ENCODE results near the gene DMAC2.
"Not testable (repeated sequence)": the region's sequence is repeated elsewhere in the genome, so short reads cannot be mapped to it uniquely, and the experiment has no call there.

The DMAC2 gene

DNA sequence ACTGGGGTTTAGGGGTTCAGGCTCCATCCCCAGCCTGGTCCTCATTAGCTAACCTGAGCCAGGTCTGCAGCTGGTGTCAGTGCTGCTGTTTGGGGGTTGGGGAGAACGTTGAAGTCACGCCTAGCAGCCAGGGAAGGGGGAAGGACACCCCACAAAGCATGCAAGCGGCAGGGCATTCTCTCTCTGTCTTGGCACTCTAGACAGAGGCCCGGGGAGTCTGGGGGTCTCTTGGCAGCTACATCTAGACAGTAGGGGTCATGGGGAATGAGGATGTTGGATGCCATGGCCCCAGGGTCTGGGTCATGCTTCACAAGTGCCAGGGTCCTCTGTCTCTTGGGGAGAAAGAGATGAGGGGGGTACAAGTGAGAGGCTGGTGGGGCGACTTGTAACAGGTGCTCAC lies 5.9 kb upstream of the DMAC2 start:
- DNase-seq: no peak
- in situ Hi-C loops (cut with MboI; ENCODE audit: low pct_unique_long_range_greater_than_20kb, low sequenced_read_pairs): loop anchor here (10.0 kb wide), 1 partner anchor 129 kb away; the partner anchor contains the start of gene CEACAM21

DNA sequence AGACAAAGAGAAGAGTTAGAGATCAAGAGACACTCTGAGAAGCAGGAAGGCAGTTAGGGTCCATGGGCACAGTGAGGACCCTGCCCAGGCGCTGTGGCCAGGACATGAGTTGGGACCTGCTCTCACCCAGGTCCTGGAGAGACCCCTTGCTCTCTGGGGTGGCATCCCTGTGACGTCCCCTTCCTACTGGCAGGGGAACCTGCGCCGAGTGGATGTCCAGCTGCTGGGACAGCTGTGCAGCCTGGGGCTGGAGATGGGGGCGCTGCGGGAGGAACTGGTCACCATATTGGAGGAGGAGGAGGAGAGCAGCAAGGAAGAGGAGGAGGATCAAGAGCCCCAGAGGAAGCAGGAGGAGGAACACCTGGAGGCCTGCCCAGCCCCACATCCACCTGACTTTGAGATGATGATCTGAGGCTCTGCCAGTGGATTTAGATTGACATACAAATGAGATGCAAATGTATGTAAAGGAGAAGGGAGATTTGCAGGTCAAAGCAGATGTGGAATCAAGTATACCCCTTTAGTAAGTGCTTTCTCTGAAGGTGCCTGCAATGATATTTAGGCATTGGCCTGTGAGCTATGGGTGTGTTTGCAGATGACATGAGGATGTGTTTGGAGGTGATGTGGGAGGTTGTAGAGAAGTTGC lies 4.2 kb upstream of the DMAC2 start:
- DNase-seq: no peak
- in situ Hi-C loops (cut with MboI; ENCODE audit: low pct_unique_long_range_greater_than_20kb, low sequenced_read_pairs): loop anchor here (10.0 kb wide), 1 partner anchor 131 kb away; the partner anchor contains the start of gene CEACAM21

DNA sequence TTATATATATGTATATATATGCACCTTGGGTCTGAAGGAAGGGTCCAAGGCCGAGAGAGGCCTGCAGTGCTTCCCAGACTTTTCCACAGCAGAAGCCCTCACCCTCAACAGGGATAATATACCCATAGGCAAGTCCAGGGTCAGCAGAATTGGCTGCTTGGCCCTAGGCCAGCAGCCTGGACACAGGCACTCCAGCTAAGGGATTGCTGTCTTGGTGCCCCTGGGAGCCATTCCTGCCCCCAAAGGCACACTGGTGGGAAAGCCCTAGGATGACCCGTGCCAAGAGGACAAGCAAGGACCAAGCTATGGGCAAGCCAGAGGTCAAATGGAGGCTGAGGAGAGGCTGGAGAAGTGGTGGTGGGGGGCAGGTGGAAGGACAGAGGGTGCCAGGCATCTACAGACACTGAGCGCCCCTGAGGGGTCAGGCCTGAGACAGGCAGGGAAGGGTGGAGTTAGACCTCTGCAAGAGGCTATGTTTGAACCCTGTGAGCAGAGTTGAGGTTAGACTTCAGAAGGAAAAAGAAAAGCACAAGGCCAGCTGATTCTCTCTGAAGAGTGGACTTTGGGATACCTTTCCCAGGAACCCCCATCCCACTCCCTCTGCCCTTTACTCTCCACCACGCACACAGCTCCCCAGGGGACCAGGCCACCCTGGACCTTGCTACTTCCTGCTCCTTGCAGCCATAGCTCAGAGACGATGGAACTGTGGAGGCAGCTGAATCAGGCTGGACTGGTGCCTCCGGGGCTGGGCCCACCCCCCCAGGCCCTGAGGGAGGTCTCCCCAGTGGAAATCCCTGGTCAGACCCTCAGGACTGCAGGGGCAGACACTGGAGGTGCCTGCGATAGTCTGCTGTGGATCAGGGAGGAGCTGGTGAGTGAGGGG lies 3.0 kb upstream of the DMAC2 start, which contains the start of gene ERICH4:
ERICH4 (plus strand) TSS at position 684 of the 883 bp plus-strand sequence; CDS start at position 698, 14 bp downstream.
- no peak for DNase-seq
- in situ Hi-C loops (cut with MboI; ENCODE audit: low pct_unique_long_range_greater_than_20kb, low sequenced_read_pairs): loop anchor here (10.0 kb wide), 1 partner anchor 132 kb away; the partner anchor contains the start of gene CEACAM21

GRCh38 chr19:41441321-41441945 lies 1.7 kb upstream of the DMAC2 start:
- DNase-seq: no peak

DNA sequence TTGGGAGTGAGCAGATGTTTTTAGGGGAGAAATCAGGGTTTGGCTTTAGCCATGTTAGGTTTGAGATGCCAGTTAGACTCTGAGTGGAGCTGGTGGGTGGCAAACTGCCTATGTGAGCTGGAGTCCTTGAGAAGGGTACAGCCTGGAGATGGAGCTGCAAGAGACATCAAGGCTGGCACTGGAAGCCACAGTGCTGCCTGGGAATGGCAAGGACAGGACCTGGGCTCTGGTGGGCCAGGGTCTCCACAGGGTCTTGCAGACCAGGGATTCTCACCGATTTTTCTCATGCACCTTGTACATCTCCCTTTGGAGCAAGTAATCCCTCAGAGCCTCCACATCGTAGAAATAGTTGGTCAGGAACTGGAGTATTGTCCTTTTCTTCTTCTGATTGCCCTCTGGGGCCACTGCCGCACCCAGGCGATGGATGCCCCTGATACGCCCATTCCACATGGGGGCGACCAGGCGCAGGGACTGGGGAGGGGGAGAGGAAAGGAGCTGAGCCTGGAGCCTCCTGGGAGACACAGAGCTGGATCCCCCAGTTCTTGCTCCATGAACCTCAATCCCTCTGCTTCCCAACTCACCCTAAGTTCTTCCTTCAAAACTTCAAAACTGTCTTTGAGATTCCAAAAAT lies 1.7 kb downstream of the DMAC2 start:
- no peak for DNase-seq
- in situ Hi-C loops (cut with MboI; ENCODE audit: low pct_unique_long_range_greater_than_20kb, low sequenced_read_pairs): no loop called here

More at GRCh38 chr19:41441321-41441945, 1.7 kb upstream of the DMAC2 start:
- in situ Hi-C loops (cut with MboI; ENCODE audit: low pct_unique_long_range_greater_than_20kb, low sequenced_read_pairs): loop anchor here (10.0 kb wide), 1 partner anchor 133 kb away; the partner anchor contains the start of gene CEACAM21

- in situ Hi-C loops (cut with MboI; ENCODE audit: low pct_unique_long_range_greater_than_20kb, low sequenced_read_pairs): no loop called here
- no peak for DNase-seq
Observed at GRCh38 chr19:41436674-41436951, 3.1 kb downstream of the DMAC2 start.

GRCh38 chr19:41435936-41436673 lies 3.6 kb downstream of the DMAC2 start:
- in situ Hi-C loops (cut with MboI; ENCODE audit: low pct_unique_long_range_greater_than_20kb, low sequenced_read_pairs): no loop called here
- DNase-seq: no peak

GRCh38 chr19:41435376-41435775 lies 4.3 kb downstream of the DMAC2 start:
- in situ Hi-C loops (cut with MboI; ENCODE audit: low pct_unique_long_range_greater_than_20kb, low sequenced_read_pairs); DNase-seq: not testable (repeated sequence)

DNA sequence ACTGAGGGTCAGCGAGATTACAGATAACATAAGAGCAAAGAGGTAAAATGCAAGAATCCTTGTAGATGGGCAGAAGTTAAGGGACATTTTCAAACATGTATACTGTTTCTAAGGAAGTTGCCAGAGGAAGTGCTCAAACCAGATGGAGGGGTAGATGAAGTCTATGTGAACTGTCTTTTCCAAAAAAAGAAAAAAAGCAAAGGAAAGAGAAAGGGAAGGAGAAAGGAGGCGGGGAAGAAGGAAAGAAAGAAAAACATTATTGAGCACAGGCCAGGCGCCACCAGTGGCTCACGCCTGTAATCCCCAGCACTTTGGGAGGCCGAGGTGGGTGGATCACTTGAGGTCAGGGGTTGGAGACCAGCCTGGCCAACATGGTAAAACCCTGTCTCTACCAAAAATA lies 5.3 kb downstream of the DMAC2 start:
- in situ Hi-C loops (cut with MboI; ENCODE audit: low pct_unique_long_range_greater_than_20kb, low sequenced_read_pairs): no loop called here
- DNase-seq: peak; percentile 50

DNA sequence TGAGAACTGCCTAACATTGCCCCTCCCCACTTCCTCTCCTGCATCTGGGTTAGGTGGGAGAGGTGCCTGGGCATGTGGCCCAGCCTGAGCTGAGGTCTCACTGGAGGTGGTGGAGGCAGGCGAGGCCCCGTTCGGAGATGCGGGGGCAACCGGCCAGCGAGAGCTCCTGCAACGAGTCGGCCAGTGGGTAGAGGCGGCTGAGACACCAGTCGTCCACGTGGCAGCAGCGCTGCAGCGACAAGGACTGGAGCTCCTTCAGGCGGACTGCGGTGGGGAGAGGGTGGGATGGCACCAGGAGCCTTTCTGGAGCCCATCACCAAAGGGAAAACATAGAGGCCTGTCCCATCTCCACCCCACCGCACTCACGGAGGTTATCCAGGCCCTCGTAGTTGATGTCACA lies 6.5 kb downstream of the DMAC2 start:
- no peak for DNase-seq
- in situ Hi-C loops (cut with MboI; ENCODE audit: low pct_unique_long_range_greater_than_20kb, low sequenced_read_pairs): no loop called here

- DNase-seq: peak; percentile 72
- in situ Hi-C loops (cut with MboI; ENCODE audit: low pct_unique_long_range_greater_than_20kb, low sequenced_read_pairs): no loop called here
Observed at GRCh38 chr19:41431426-41432386, 8.0 kb downstream of the DMAC2 start.

- in situ Hi-C loops (cut with MboI; ENCODE audit: low pct_unique_long_range_greater_than_20kb, low sequenced_read_pairs): no loop called here
- DNase-seq: no peak
Observed at GRCh38 chr19:41430922-41431321, 8.8 kb downstream of the DMAC2 start.

GRCh38 chr19:41428481-41428859 lies 11.2 kb downstream of the DMAC2 start:
- in situ Hi-C loops (cut with MboI; ENCODE audit: low pct_unique_long_range_greater_than_20kb, low sequenced_read_pairs): no loop called here
- no peak for DNase-seq

- in situ Hi-C loops (cut with MboI; ENCODE audit: low pct_unique_long_range_greater_than_20kb, low sequenced_read_pairs): no loop called here
- DNase-seq: peak; percentile 91
Observed at GRCh38 chr19:41427647-41428480, 11.8 kb downstream of the DMAC2 start.

GRCh38 chr19:41426952-41427646 lies 12.6 kb downstream of the DMAC2 start, which contains the start of gene B3GNT8:
TSS of gene B3GNT8 (minus strand) at chr19:41427374. CDS start at chr19:41426778, 596 bp downstream.
- DNase-seq: peak; percentile 63
- in situ Hi-C loops (cut with MboI; ENCODE audit: low pct_unique_long_range_greater_than_20kb, low sequenced_read_pairs): no loop called here

GRCh38 chr19:41426116-41426841 lies 13.4 kb downstream of the DMAC2 start:
- no peak for DNase-seq
- in situ Hi-C loops (cut with MboI; ENCODE audit: low pct_unique_long_range_greater_than_20kb, low sequenced_read_pairs): no loop called here

Measured in KBM-7 (cell line).